ENCODE data around the gene STX16.

GRCh38 chr20:58636983-58637421, 14.1 kb upstream of the STX16 start:
- no peak for TF ChIP-seq CTCF (IDR thresholded peaks at IDR 0.05)
- TF ChIP-seq MAX (CRISPR knock-in tag; IDR thresholded peaks at IDR 0.05), result no peak
- TF ChIP-seq KAT7 (CRISPR knock-in tag; IDR thresholded peaks at IDR 0.05; ENCODE audit: borderline replicate concordance), result no peak
- no peak for TF ChIP-seq NFE2L1 (CRISPR knock-in tag; IDR thresholded peaks at IDR 0.05)
- no peak for TF ChIP-seq FOXJ3 (CRISPR knock-in tag; IDR thresholded peaks at IDR 0.05; ENCODE audit: borderline replicate concordance)
- TF ChIP-seq ZNF423 (CRISPR knock-in tag; IDR thresholded peaks at IDR 0.05), result no peak
- no peak for TF ChIP-seq NR1H2 (CRISPR knock-in tag; IDR thresholded peaks at IDR 0.05)
- no peak for TF ChIP-seq USF1 (CRISPR knock-in tag; IDR thresholded peaks at IDR 0.05)

Measured in WTC11 (cell line).